ENCODE measurements around the gene UBA5.

GRCh38 chr3:132690040-132690439 is 29.9 kb downstream of the UBA5 start:
- no peak for TF ChIP-seq CTCF (IDR thresholded peaks at IDR 0.05)
- TF ChIP-seq POLR2A (IDR thresholded peaks at IDR 0.05; ENCODE audit: low read length) = no peak
- TF ChIP-seq JUNB (IDR thresholded peaks at IDR 0.05) = no peak
- TF ChIP-seq PBX3 (IDR thresholded peaks at IDR 0.05) = no peak
- no peak for TF ChIP-seq SMC3 (IDR thresholded peaks at IDR 0.05)
- TF ChIP-seq MAX (IDR thresholded peaks at IDR 0.05) = no peak
- no peak for TF ChIP-seq CHD4 (IDR thresholded peaks at IDR 0.05; ENCODE audit: borderline replicate concordance)
